HG03045 (cell line): ENCODE measurements around the gene PLD6.
"Not testable (repeated sequence)": the region's sequence is repeated elsewhere in the genome, so short reads cannot be mapped to it uniquely, and the experiment has no call there.

Source experiments
- ATAC-seq: cut with Tn5 transposase; IDR thresholded peaks from one replicate; pipeline ENCODE4 v1.9.1; 2021; ENCODE audit warnings: mild to moderate bottlenecking, moderate library complexity; ENCODE audit not compliant: unreplicated experiment

PLD6 gene

GRCh38 chr17:17201271-17201670 is 4.9 kb downstream of the PLD6 start:
- no peak for ATAC-seq

- no peak for ATAC-seq
These were observed 5.3 kb downstream of the PLD6 start for GRCh38 chr17:17200831-17201230.

- ATAC-seq, result no peak
These were observed 5.8 kb downstream of the PLD6 start for GRCh38 chr17:17200311-17200710.

- no peak for ATAC-seq
These were observed 7.9 kb downstream of the PLD6 start for GRCh38 chr17:17198281-17198680.

GRCh38 chr17:17196776-17197175 is 9.4 kb downstream of the PLD6 start:
- ATAC-seq, result no peak

GRCh38 chr17:17195466-17195865 is 10.7 kb downstream of the PLD6 start:
- ATAC-seq, result not testable (repeated sequence)

GRCh38 chr17:17191961-17192381 is 14.2 kb downstream of the PLD6 start:
- ATAC-seq, result no peak

- no peak for ATAC-seq
These were observed 14.8 kb downstream of the PLD6 start for GRCh38 chr17:17191346-17191792.

GRCh38 chr17:17190188-17190587 is 15.9 kb downstream of the PLD6 start:
- ATAC-seq, result no peak

- no peak for ATAC-seq
These were observed 16.6 kb downstream of the PLD6 start for GRCh38 chr17:17189559-17189958.

GRCh38 chr17:17188586-17188985 is 17.5 kb downstream of the PLD6 start:
- ATAC-seq, result no peak

GRCh38 chr17:17186551-17187505 is 19.3 kb downstream of the PLD6 start:
- no peak for ATAC-seq

GRCh38 chr17:17186051-17186450 is 20.1 kb downstream of the PLD6 start:
- no peak for ATAC-seq

- ATAC-seq, result not testable (repeated sequence)
These were observed 21.0 kb downstream of the PLD6 start for GRCh38 chr17:17184985-17185757.

- ATAC-seq, result no peak
These were observed 22.4 kb downstream of the PLD6 start for GRCh38 chr17:17183744-17184143.

- no peak for ATAC-seq
These were observed 23.5 kb downstream of the PLD6 start for GRCh38 chr17:17182598-17183136.

- no peak for ATAC-seq
These were observed 24.2 kb downstream of the PLD6 start for GRCh38 chr17:17181666-17182597.

- ATAC-seq, result no peak
These were observed 25.2 kb downstream of the PLD6 start for GRCh38 chr17:17180741-17181525.

- no peak for ATAC-seq
These were observed 26.0 kb downstream of the PLD6 start for GRCh38 chr17:17180141-17180603.
